NCI-H1048 (cell line): ENCODE results near the gene METTL2B.
A peak's percentile ranks its signal among the peaks of the same experiment; 100 is the strongest.
"Not testable (repeated sequence)": the region's sequence is repeated elsewhere in the genome, so short reads cannot be mapped to it uniquely, and the experiment has no call there.

Source experiments
- DNase-seq: peaks from one replicate; lab custom pipeline; 2025; lab: John Stamatoyannopoulos, UW

The METTL2B gene

GRCh38 chr7:128454808-128455542 lies 21.6 kb upstream of the METTL2B start:
- DNase-seq, result no peak

- DNase-seq, result peak; percentile 74
Observed at GRCh38 chr7:128455543-128456254, 20.8 kb upstream of the METTL2B start, which contains the start of gene HILPDA. Gene HILPDA, plus strand, starts transcription at chr7:128455878. Its CDS starts 1,391 bp downstream, at chr7:128457269.

GRCh38 chr7:128456255-128456725 lies 20.3 kb upstream of the METTL2B start:
- DNase-seq, result no peak

- DNase-seq, result not testable (repeated sequence)
Observed at GRCh38 chr7:128457385-128457784, 19.2 kb upstream of the METTL2B start.

GRCh38 chr7:128458956-128459355 lies 17.6 kb upstream of the METTL2B start:
- DNase-seq, result no peak

- DNase-seq, result no peak
Observed at GRCh38 chr7:128459394-128459878, 17.1 kb upstream of the METTL2B start.

GRCh38 chr7:128462460-128462859 lies 14.1 kb upstream of the METTL2B start:
- no peak for DNase-seq

- DNase-seq, result not testable (repeated sequence)
Observed at GRCh38 chr7:128463345-128463744, 13.2 kb upstream of the METTL2B start.

GRCh38 chr7:128463933-128464332 lies 12.6 kb upstream of the METTL2B start:
- not testable (repeated sequence) for DNase-seq

- not testable (repeated sequence) for DNase-seq
Observed at GRCh38 chr7:128466871-128467270, 9.7 kb upstream of the METTL2B start.

- DNase-seq, result not testable (repeated sequence)
Observed at GRCh38 chr7:128477336-128477690, 765 bp downstream of the METTL2B start.

- DNase-seq, result not testable (repeated sequence)
Observed at GRCh38 chr7:128479082-128479481, 2.5 kb downstream of the METTL2B start.

- DNase-seq, result not testable (repeated sequence)
Observed at GRCh38 chr7:128488134-128488533, 11.6 kb downstream of the METTL2B start.

- no peak for DNase-seq
Observed at GRCh38 chr7:128497405-128497804, 20.9 kb downstream of the METTL2B start.

- not testable (repeated sequence) for DNase-seq
Observed at GRCh38 chr7:128505416-128505815, 28.9 kb downstream of the METTL2B start.

- not testable (repeated sequence) for DNase-seq
Observed at GRCh38 chr7:128506819-128507218, 30.3 kb downstream of the METTL2B start.

- not testable (repeated sequence) for DNase-seq
Observed at GRCh38 chr7:128507321-128507993, 30.9 kb downstream of the METTL2B start.

- not testable (repeated sequence) for DNase-seq
Observed at GRCh38 chr7:128511692-128512091, 35.1 kb downstream of the METTL2B start.

- DNase-seq, result not testable (repeated sequence)
Observed at GRCh38 chr7:128515232-128515631, 38.7 kb downstream of the METTL2B start.

GRCh38 chr7:128517023-128517422 lies 40.5 kb downstream of the METTL2B start:
- DNase-seq, result not testable (repeated sequence)

GRCh38 chr7:128523226-128523931 lies 46.8 kb downstream of the METTL2B start:
- DNase-seq, result peak; percentile 19
